Transverse colon (tissue), 3 donors: ENCODE results near the gene HSPA4.

ENCODE experiments used
- POLR2A ChIP-seq: fragments of 450-650 bp; IDR thresholded peaks from one replicate; pipeline ENCODE4 v1.6.1; 2016; ENCODE audit warnings: antibody characterized with exemption, mild to moderate bottlenecking, moderate library complexity
- TF ChIP-seq, protein P1 (sequence below), 5 experiments: fragments of 200-600 bp in 3 of 5; fragments of 450-650 bp in 2 of 5; sonication (generic) in 3 of 5; IDR thresholded peaks; 1 replicate in 2 of 5; 2 replicates in 3 of 5; pipeline ENCODE4 v1.5.1; 2016 to 2017; ENCODE audit warnings: antibody characterized with exemption in 5 of 5, inconsistent platforms in 3 of 5, mild to moderate bottlenecking in 2 of 5, moderate library complexity in 1 of 5

DNA sequence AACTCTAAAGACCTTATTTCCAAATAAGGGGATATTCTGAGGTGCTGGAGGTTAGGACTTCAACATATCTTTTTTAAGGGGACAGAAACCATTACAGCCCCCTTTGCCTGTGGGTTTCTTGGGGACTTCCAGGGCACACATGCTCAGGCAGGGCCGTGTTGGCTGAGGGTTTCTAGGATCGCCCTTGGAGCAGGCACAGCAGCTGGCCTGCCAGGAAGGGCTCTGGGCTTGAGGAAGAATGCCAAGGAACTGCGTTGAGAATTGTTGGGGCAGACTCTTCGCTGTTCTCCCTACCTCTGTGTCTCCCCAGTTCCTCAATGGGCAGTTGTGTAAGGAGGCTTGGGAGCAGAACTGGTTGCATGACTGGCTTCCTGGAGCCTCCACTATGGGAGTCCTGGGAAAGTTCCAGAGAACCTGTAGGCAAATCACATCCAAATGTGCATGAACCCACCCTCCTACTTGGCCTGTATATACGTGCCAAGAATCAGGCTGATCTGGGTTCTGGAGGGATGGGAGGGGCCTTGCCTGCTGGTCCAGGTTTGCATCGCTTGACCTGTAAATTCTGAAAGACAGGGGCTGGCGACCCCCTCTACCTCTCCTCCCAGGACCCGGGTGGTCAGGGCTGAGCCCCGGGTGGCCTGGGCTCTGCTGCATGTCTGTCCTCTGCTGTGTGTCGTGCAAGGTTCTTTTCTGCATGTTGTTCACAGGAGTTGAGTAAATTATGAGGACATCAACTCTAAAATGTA, 65.5 kb downstream of the HSPA4 start:
- no peak for TF ChIP-seq POLR2A
- TF ChIP-seq, protein P1, sequence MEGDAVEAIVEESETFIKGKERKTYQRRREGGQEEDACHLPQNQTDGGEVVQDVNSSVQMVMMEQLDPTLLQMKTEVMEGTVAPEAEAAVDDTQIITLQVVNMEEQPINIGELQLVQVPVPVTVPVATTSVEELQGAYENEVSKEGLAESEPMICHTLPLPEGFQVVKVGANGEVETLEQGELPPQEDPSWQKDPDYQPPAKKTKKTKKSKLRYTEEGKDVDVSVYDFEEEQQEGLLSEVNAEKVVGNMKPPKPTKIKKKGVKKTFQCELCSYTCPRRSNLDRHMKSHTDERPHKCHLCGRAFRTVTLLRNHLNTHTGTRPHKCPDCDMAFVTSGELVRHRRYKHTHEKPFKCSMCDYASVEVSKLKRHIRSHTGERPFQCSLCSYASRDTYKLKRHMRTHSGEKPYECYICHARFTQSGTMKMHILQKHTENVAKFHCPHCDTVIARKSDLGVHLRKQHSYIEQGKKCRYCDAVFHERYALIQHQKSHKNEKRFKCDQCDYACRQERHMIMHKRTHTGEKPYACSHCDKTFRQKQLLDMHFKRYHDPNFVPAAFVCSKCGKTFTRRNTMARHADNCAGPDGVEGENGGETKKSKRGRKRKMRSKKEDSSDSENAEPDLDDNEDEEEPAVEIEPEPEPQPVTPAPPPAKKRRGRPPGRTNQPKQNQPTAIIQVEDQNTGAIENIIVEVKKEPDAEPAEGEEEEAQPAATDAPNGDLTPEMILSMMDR (IDR thresholded peaks at IDR 0.05) = no peak
